HepG2 (cell line): ENCODE data around the gene NKIRAS1. TPM values are rescaled to one million over a fixed set of nuclear protein-coding genes. Genes with fewer than 3 reads are reported as not detected.

Experiments used
- ATF7 ChIP-seq, 2 experiments: fragments of 450-650 bp in 1 of 2; sonication (generic) in 1 of 2; formaldehyde crosslinking in 1 of 2; IDR thresholded peaks; 2 replicates each; pipeline versions ENCODE4 v1.4.0 to v1.6.1; 2016 to 2020; ENCODE audit warnings: antibody characterized with exemption in 1 of 2, mild to moderate bottlenecking in 1 of 2, missing genetic modification reagents in 1 of 2
- FOSL1 ChIP-seq: sonication (generic); formaldehyde crosslinking; IDR thresholded peaks from 2 replicates; pipeline ENCODE4 v1.9.0; 2021; ENCODE audit warnings: missing genetic modification reagents, borderline replicate concordance
- KDM1A ChIP-seq: IDR thresholded peaks from 2 replicates; pipeline ENCODE4 v1.6.1; 2016; ENCODE audit warnings: missing compliant biosample characterization
- NR2F6 ChIP-seq, 2 experiments: IDR thresholded peaks; 2 replicates each; pipeline ENCODE4 v1.6.1; 2016; ENCODE audit warnings: antibody characterized with exemption in 1 of 2, mild to moderate bottlenecking in 1 of 2
- SYNCRIP ChIP-seq: fragments of 200-400 bp; formaldehyde crosslinking; IDR thresholded peaks from 2 replicates; pipeline ENCODE4 v1.6.1; 2018; ENCODE audit warnings: mild to moderate bottlenecking, low read depth, low read length; ENCODE audit not compliant: insufficient read depth
- TEAD3 ChIP-seq: optimal IDR thresholded peaks from 2 replicates; pipeline ENCODE3; 2016; ENCODE audit warnings: borderline replicate concordance
- TRIM24 ChIP-seq: sonication (generic); formaldehyde crosslinking; IDR thresholded peaks from 2 replicates; pipeline ENCODE4 v1.8.0; 2022; ENCODE audit warnings: mild to moderate bottlenecking, missing genetic modification reagents
- ZBTB3 ChIP-seq: sonication (generic); formaldehyde crosslinking; IDR thresholded peaks from 2 replicates; pipeline ENCODE4 v1.4.0; 2020; ENCODE audit warnings: low read depth, mild to moderate bottlenecking, moderate library complexity, missing genetic modification reagents, borderline replicate concordance
- ZFP90 ChIP-seq: sonication (generic); formaldehyde crosslinking; IDR thresholded peaks from 2 replicates; pipeline ENCODE4 v1.8.0; 2022; ENCODE audit warnings: missing genetic modification reagents, mild to moderate bottlenecking, inconsistent platforms, borderline replicate concordance
- ZNF263 ChIP-seq: sonication (generic); formaldehyde crosslinking; IDR thresholded peaks from 2 replicates; pipeline ENCODE4 v1.4.0; 2020; ENCODE audit warnings: missing genetic modification reagents
- ZNF468 ChIP-seq: sonication (generic); formaldehyde crosslinking; IDR thresholded peaks from 2 replicates; pipeline ENCODE4 v1.8.0; 2022; ENCODE audit warnings: mild to moderate bottlenecking, moderate library complexity, missing genetic modification reagents
- ZNF567 ChIP-seq: sonication (generic); formaldehyde crosslinking; IDR thresholded peaks from 2 replicates; pipeline ENCODE4 v1.8.1; 2023; ENCODE audit warnings: mild to moderate bottlenecking, missing genetic modification reagents, borderline replicate concordance
- polyA plus RNA-seq, 8 experiments: library from polyadenylated mRNA; depleted of rRNA in 3 of 8; stranded (reverse) in 7 of 8; unstranded in 1 of 8; fragments of >200 nt; fragmentation: Illumina TruSeq in 4 of 8; extraction: Trizol in 4 of 8; gene quantifications; 2 replicates each; pipeline versions ENCODE4 v1.2.1 to v1.2.3, GENCODE V29; 2011 to 2016; ENCODE audit warnings: low read depth in 4 of 8, missing spikeins in 1 of 8, mixed read lengths in 1 of 8; ENCODE audit not compliant: insufficient read depth in 1 of 8
- total RNA-seq, 5 experiments: library from RNA; depleted of rRNA; stranded (reverse); fragments of >200 nt; fragmentation: Illumina TruSeq; extraction: Trizol; gene quantifications; 2 replicates each; pipeline ENCODE4 v1.2.3, GENCODE V29; 2016; ENCODE audit warnings: low read depth in 1 of 5
- TF ChIP-seq, protein P1 (sequence below): sonication (generic); formaldehyde crosslinking; IDR thresholded peaks from 2 replicates; pipeline ENCODE4 v1.9.0; 2022; ENCODE audit warnings: missing genetic modification reagents, mild to moderate bottlenecking, borderline replicate concordance
- TF ChIP-seq, protein P2 (sequence below): conservative IDR thresholded peaks from 2 replicates; pipeline ENCODE4 v1.6.1; 2018; ENCODE audit warnings: missing genetic modification reagents
- TF ChIP-seq, protein P3 (sequence below): sonication (generic); formaldehyde crosslinking; IDR thresholded peaks from 2 replicates; pipeline ENCODE4 v1.4.0; 2020; ENCODE audit warnings: missing genetic modification reagents
- TF ChIP-seq, protein P4 (sequence below): IDR thresholded peaks from 2 replicates; pipeline ENCODE4 v1.6.1; 2018; ENCODE audit warnings: missing genetic modification reagents, mild to moderate bottlenecking, missing compliant biosample characterization
- TF ChIP-seq, protein P5 (sequence below): sonication (generic); formaldehyde crosslinking; IDR thresholded peaks from 2 replicates; pipeline ENCODE4 v1.5.0; 2020; ENCODE audit warnings: mild to moderate bottlenecking, missing genetic modification reagents
- TF ChIP-seq, protein P6 (sequence below): IDR thresholded peaks from 2 replicates; pipeline ENCODE4 v1.6.1; 2012; ENCODE audit warnings: inconsistent platforms

The NKIRAS1 gene
- total and polyA plus RNA-seq, 2 of the 13 experiments (the other 11 are each of a cell fraction or from before 2014, with no cell fraction given), result 4.3 to 8.0 TPM

DNA sequence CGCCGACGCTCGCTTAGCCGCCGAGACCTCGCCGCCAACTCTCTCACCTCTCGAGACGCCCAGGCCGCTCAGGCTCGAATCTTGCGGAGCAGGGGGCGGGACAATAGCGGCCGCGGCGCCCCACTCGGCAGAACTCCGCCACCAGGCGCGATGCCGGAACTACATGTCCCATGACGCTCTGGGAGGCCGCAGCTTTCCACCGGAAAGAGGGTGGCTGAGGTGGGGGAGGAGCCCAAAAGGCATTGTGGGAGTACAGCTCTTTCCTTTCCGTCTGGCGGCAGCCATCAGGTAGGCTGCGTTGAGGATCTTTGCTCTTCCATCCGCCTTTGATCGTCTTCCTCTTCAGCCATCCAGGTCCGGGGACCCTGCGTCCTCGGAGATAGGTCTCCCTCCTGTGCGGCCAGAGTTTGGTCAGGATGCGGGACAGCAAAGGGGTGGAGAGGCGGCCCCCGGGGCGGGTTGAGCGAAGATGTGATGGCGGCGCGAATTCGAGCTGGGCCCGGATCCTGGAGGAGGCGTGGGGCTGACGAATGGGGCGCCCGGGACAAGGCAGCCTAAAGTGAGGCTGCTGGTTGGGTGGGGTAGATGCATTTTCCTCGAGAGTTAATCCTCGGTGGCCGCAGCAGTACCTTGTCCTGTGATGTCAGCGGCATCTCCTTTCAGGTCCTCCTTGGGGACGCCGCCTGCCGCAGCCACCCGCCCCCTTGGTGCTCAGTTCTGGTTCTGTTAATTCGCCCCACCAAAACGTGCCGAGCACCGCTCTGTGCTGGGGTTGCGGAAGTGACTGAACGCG, at the start of gene NKIRAS1, which contains the start of gene RPL15 (continued):
- TF ChIP-seq, protein P1, sequence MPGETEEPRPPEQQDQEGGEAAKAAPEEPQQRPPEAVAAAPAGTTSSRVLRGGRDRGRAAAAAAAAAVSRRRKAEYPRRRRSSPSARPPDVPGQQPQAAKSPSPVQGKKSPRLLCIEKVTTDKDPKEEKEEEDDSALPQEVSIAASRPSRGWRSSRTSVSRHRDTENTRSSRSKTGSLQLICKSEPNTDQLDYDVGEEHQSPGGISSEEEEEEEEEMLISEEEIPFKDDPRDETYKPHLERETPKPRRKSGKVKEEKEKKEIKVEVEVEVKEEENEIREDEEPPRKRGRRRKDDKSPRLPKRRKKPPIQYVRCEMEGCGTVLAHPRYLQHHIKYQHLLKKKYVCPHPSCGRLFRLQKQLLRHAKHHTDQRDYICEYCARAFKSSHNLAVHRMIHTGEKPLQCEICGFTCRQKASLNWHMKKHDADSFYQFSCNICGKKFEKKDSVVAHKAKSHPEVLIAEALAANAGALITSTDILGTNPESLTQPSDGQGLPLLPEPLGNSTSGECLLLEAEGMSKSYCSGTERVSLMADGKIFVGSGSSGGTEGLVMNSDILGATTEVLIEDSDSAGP (CRISPR knock-in tag), result peak; percentile 91
- TF ChIP-seq SYNCRIP (no peak), ZFP90 (CRISPR knock-in tag) (peak; percentile 76; the same call in 1 of the 2 replicates), TEAD3 (CRISPR knock-in tag) (peak; percentile 90), NR2F6 (IDR thresholded peaks at IDR 0.05) (no peak), NR2F6 (CRISPR knock-in tag; IDR thresholded peaks at IDR 0.05) (0 out of 2 replicates have a peak, but pooled peaks have one; percentile 26), ZNF263 (CRISPR knock-in tag) (no peak), ZNF468 (peak; percentile 67; the same call in 1 of the 2 replicates), FOSL1 (CRISPR knock-in tag) (no peak), ZNF567 (CRISPR knock-in tag) (peak; percentile 89), KDM1A (CRISPR knock-in tag) (0 out of 2 replicates have a peak, but pooled peaks have one; percentile 20), TRIM24 (CRISPR knock-in tag) (no peak), ATF7 (IDR thresholded peaks at IDR 0.05) (no peak), ATF7 (CRISPR knock-in tag; IDR thresholded peaks at IDR 0.05) (no peak), ZBTB3 (CRISPR knock-in tag) (0 out of 2 replicates have a peak, but pooled peaks have one; percentile 62)
- TF ChIP-seq, protein P2, sequence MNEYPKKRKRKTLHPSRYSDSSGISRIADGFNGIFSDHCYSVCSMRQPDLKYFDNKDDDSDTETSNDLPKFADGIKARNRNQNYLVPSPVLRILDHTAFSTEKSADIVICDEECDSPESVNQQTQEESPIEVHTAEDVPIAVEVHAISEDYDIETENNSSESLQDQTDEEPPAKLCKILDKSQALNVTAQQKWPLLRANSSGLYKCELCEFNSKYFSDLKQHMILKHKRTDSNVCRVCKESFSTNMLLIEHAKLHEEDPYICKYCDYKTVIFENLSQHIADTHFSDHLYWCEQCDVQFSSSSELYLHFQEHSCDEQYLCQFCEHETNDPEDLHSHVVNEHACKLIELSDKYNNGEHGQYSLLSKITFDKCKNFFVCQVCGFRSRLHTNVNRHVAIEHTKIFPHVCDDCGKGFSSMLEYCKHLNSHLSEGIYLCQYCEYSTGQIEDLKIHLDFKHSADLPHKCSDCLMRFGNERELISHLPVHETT (CRISPR knock-in tag), result peak; percentile 64; the same call in 1 of the 2 replicates
- TF ChIP-seq, protein P3, sequence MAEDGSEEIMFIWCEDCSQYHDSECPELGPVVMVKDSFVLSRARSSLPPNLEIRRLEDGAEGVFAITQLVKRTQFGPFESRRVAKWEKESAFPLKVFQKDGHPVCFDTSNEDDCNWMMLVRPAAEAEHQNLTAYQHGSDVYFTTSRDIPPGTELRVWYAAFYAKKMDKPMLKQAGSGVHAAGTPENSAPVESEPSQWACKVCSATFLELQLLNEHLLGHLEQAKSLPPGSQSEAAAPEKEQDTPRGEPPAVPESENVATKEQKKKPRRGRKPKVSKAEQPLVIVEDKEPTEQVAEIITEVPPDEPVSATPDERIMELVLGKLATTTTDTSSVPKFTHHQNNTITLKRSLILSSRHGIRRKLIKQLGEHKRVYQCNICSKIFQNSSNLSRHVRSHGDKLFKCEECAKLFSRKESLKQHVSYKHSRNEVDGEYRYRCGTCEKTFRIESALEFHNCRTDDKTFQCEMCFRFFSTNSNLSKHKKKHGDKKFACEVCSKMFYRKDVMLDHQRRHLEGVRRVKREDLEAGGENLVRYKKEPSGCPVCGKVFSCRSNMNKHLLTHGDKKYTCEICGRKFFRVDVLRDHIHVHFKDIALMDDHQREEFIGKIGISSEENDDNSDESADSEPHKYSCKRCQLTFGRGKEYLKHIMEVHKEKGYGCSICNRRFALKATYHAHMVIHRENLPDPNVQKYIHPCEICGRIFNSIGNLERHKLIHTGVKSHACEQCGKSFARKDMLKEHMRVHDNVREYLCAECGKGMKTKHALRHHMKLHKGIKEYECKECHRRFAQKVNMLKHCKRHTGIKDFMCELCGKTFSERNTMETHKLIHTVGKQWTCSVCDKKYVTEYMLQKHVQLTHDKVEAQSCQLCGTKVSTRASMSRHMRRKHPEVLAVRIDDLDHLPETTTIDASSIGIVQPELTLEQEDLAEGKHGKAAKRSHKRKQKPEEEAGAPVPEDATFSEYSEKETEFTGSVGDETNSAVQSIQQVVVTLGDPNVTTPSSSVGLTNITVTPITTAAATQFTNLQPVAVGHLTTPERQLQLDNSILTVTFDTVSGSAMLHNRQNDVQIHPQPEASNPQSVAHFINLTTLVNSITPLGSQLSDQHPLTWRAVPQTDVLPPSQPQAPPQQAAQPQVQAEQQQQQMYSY (CRISPR knock-in tag), result no peak
- TF ChIP-seq, protein P4, sequence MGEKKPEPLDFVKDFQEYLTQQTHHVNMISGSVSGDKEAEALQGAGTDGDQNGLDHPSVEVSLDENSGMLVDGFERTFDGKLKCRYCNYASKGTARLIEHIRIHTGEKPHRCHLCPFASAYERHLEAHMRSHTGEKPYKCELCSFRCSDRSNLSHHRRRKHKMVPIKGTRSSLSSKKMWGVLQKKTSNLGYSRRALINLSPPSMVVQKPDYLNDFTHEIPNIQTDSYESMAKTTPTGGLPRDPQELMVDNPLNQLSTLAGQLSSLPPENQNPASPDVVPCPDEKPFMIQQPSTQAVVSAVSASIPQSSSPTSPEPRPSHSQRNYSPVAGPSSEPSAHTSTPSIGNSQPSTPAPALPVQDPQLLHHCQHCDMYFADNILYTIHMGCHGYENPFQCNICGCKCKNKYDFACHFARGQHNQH (CRISPR knock-in tag), result peak; percentile 91
- TF ChIP-seq, protein P5, sequence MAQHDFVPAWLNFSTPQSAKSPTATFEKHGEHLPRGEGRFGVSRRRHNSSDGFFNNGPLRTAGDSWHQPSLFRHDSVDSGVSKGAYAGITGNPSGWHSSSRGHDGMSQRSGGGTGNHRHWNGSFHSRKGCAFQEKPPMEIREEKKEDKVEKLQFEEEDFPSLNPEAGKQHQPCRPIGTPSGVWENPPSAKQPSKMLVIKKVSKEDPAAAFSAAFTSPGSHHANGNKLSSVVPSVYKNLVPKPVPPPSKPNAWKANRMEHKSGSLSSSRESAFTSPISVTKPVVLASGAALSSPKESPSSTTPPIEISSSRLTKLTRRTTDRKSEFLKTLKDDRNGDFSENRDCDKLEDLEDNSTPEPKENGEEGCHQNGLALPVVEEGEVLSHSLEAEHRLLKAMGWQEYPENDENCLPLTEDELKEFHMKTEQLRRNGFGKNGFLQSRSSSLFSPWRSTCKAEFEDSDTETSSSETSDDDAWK (CRISPR knock-in tag), result no peak
- TF ChIP-seq, protein P6, sequence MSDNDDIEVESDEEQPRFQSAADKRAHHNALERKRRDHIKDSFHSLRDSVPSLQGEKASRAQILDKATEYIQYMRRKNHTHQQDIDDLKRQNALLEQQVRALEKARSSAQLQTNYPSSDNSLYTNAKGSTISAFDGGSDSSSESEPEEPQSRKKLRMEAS, result peak; percentile 87
